B cell (primary cell): ENCODE measurements around the gene KCNMB2.

Experiments used
- CTCF ChIP-seq: fragments of 200-600 bp; IDR thresholded peaks from one replicate; pipeline ENCODE4 v1.8.0; 2022; ENCODE audit warnings: antibody characterized with exemption, mild to moderate bottlenecking
- EZH2 ChIP-seq: IDR thresholded peaks from 2 replicates; pipeline ENCODE4 v1.6.1; 2012; ENCODE audit warnings: borderline replicate concordance, low read depth, mild to moderate bottlenecking, moderate library complexity, low read length; ENCODE audit not compliant: insufficient read depth, poor library complexity, severe bottlenecking

GRCh38 chr3:178707311-178708031, 171.2 kb downstream of the KCNMB2 start:
- TF ChIP-seq CTCF, result no peak
- TF ChIP-seq EZH2, result no peak
